Glomerular endothelial cell (primary cell): Measurements from ENCODE around the gene DOCK10. TPM values are rescaled to one million over a fixed set of nuclear protein-coding genes. Genes with fewer than 3 reads are reported as not detected.

Experiments
- DNase-seq: peaks from one replicate; pipeline ENCODE4 v3.0.0-alpha.2; 2011; ENCODE audit warnings: low read depth, low spot score; ENCODE audit errors: extremely low read depth
- total RNA-seq: library from RNA; depleted of rRNA; stranded (reverse); fragments of >200 nt; gene quantifications from 2 replicates; pipeline ENCODE4 v1.2.3, GENCODE V29; 2015

Gene DOCK10
- total RNA-seq, 1 donor from 2014 or later, result 25.5 TPM

GRCh38 chr2:224885836-224886547, 156.3 kb downstream of the DOCK10 start:
- no peak for DNase-seq

DNA sequence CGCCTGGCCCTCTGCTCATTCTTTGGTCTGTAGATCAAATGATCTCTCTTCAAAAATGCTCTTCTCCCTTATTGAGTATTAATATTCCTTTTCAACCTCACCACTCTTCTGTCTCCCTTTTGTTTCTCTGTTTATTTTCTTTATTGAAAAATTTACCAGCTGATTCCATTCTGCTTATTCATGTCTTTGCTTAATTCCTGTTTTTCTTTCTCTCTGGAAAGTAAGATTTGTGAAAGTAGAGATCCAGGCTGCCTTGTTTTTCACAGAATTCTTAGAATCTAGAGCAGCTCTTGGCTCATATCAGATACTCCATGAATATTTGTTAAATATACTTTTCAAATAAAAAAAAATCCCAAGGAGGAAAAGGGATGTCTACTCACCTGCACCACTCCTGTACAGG, 157.0 kb downstream of the DOCK10 start:
- DNase-seq, result no peak

DNA sequence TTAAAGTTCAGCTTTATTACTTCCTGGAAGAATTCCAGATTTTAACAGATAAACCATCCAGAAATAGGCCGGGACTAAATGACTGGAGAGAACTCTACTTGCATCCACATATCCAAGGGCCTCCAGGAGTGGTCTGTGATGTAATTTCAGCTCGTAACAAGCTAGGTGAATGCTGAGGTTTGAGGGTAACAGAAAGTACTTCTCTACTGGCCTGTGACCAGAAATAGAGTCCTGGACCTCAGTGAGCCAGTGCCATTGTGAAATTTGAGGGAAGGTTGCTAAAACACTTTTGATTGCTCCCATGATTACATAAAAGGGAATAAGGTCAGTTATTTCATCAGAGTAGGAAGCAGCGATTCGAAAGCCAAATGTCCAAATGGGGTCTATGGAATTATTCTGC, 158.1 kb downstream of the DOCK10 start:
- DNase-seq, result no peak

DNA sequence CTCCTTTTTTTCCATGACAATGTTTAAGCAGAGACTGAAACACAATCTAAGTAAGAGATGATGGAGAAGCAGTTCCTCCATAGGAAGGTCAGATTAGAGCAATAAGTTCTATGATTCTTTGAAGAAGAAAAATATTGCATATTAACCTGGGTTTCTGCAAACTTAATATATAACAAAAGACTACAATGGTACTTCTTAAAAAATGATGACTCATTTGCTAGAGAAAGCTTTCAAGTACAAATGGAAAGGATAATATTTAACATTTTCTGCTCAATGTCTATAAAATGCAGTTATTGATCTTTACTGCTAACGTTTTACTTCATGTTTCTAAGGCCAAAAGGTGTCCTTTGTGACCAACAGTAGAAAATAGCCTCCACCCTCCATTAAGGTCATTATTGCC, 158.6 kb downstream of the DOCK10 start:
- no peak for DNase-seq

- no peak for DNase-seq
Observed at GRCh38 chr2:224883172-224883516, 159.1 kb downstream of the DOCK10 start.

DNA sequence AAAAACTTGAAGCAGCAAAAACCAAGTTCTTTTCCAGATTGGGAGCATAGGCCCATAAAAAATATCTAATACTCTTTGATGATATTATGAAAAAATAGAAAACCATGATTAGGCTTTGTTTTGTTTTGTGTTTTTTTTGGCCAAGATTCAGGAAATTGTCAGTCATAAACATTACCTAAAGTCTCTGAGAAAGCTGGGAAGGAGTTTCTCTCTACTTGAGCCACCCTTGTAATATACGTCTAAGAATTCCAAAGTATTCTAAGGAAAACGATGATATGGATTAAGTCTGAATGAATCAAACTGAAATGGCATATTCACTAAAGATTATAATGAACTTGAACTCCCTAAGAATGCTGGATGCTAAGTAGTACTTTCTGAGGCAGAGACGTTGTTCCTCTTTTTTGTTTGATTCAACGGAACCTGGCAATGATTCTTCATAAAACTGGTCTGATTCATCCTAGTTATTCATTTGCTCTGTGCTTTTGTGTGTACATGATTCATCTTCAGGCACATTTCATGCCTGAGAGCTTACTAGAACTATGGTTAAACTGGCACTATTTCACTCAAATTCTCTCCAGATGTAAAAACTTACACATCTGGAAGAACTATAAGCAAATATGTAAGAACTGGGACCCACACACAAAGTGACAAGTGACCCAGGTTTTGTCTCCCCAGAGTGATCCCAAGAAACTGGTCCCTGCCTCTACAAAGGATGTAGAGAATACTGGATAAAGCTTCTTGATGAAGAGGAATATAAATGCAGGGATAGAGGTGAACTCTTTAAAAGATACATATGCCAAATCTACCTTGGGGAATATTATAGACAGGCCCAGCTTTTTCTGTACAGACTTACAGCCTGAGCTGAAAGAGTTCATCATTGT, 159.7 kb downstream of the DOCK10 start:
- DNase-seq, result peak; percentile 54

DNA sequence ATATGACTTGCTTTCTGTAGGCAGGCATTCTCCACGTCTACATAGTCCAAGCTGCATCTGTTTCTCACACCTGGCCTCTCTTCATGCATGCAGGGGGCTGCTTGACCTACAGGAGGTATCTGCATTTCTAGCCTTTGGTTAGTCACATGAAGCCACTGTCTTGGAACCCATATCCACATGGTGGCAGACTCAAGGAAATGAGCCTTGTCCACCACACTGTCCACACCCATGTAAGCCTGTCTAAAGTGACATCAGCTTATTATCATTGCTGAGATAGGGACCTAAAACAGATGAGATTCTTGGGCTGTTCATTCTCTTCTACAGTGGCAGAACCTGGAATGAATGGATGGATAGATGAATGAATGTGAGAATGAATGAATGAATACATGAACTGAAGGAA, 160.4 kb downstream of the DOCK10 start:
- DNase-seq, result no peak

GRCh38 chr2:224876522-224876921, 165.7 kb downstream of the DOCK10 start:
- no peak for DNase-seq

GRCh38 chr2:224875841-224876240, 166.4 kb downstream of the DOCK10 start:
- no peak for DNase-seq

- no peak for DNase-seq
Observed at GRCh38 chr2:224875153-224875552, 167.1 kb downstream of the DOCK10 start.

- DNase-seq, result no peak
Observed at GRCh38 chr2:224871813-224872212, 170.5 kb downstream of the DOCK10 start.

DNA sequence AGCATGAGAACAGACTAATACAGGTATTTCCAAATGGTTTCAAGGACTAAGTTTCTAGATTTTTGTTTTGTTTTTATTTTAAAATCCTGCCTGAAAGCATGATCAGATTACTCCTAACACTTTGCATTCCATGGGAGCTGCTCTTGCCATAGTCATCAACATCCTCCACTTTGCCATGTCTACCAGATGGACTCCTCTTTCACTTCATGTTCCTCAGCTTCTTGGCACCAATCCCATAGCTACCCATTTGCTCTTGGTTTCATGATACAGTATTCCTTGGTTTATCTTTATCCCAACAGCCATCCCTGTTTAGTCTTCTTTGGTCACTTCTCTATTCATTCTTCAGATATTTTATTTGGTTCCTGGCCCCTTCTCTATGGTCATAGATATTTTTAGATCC, 171.9 kb downstream of the DOCK10 start:
- no peak for DNase-seq

DNA sequence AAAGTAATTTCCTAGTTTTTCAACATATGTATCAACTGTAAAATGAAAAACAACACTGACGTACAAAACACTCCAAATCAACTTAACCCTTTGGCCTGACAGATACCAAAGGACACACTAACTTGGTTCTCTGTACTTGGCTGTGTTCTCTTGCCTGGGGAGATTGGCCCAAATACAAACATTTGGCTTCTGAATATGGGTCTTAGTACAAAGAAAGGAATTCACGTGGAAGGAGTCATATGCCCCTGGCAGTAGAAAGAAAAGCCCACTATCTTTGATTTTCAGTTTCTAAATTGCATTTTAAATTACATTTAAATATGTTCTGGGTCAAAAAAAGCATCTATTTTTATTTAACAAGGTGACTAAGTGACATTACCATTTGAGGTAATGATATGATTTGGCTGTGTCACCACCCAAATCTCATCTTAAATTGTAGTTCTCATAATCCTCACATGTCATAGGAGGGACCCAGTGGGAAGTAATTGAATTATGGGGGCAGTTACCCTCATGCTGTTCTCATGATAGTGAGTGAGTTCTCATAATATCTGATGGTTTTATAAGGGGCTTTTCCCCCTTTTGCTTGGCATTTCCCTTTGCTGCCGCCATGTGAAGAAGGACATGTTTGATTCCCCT, 172.6 kb downstream of the DOCK10 start:
- DNase-seq, result no peak

- no peak for DNase-seq
Observed at GRCh38 chr2:224865016-224865415, 177.3 kb downstream of the DOCK10 start.

GRCh38 chr2:224861266-224861665, 181.0 kb downstream of the DOCK10 start:
- DNase-seq, result no peak

DNA sequence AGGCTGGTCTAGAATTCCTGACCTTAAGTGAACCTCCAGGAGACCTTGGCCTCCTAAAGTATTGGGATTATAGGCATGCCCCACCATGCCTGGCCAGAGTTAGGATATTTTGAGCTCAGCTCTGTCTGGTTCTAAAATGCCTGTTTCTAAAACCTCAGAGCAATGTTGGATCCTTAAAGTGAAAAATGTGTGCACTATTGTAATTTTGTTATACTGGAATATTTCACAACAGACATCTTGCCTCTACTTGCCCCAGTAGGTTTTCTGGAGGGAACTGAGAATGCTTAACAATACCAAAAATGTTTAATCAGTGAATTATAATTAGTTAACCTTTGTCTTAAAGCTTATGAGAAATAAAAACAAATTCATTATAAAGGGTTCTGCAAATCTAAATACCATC, 181.5 kb downstream of the DOCK10 start:
- DNase-seq, result no peak

- DNase-seq, result no peak
Observed at GRCh38 chr2:224851811-224852210, 190.5 kb downstream of the DOCK10 start.

DNA sequence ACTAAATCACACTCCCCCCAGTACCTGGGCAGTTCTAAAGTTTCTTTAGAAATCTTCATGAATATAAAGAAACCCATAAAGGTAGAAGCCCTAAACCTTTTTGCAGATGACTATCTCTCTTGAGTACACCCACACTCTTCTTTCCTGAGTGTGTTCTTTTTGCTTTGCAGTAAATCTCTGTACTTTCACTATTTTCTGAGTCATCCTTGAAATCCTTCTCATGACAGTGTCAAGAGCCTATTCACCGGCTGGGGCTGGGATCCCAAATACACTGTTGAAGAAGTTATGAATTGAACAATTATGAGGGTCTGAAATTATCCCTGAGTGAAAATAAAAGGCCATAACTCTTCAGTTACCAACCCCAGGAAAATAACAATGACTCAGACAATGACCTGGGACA, 192.2 kb downstream of the DOCK10 start:
- DNase-seq, result no peak

GRCh38 chr2:224849264-224849663, 193.0 kb downstream of the DOCK10 start:
- no peak for DNase-seq

GRCh38 chr2:224847961-224848850, 194.1 kb downstream of the DOCK10 start:
- no peak for DNase-seq

- no peak for DNase-seq
Observed at GRCh38 chr2:224847381-224847780, 194.9 kb downstream of the DOCK10 start.
